SK-N-SH (cell line): ENCODE results near the gene SLC2A8. TPM values are rescaled to one million over a fixed set of nuclear protein-coding genes. Genes with fewer than 3 reads are reported as not detected.

Source experiments
- CTCF ChIA-PET: fragments of 300-600, 350-600 bp; formaldehyde crosslinking; extraction: SDS; loops from one replicate; lab custom pipeline; 2021; lab: Yijun Ruan, JAX
- POLR2A ChIA-PET: fragments of 350-600 bp; sonication (Branson Sonifier 250); formaldehyde crosslinking; extraction: SDS; loops from one replicate; lab custom pipeline; 2020; ENCODE audit warnings: antibody characterized with exemption, inconsistent platforms; lab: Yijun Ruan, JAX
- DNase-seq: peaks from one replicate; pipeline ENCODE4 v3.0.0; 2012
- H2AFZ ChIP-seq: fragments of 200-600 bp; sonication (generic); 2 replicates; pipeline ENCODE4 v1.8.1; 2016; ENCODE audit warnings: antibody characterized with exemption, mild to moderate bottlenecking, low read depth
- H3F3A ChIP-seq: fragments of 200-600 bp; sonication (generic); replicated peaks from 2 replicates; pipeline ENCODE3; 2016; ENCODE audit warnings: antibody characterized with exemption, mild to moderate bottlenecking; ENCODE audit not compliant: insufficient read depth
- H3K27ac ChIP-seq, 2 experiments: fragments of 200-500 bp in 1 of 2; fragments of 200-600 bp in 1 of 2; sonication (Bioruptor generic) in 1 of 2; sonication (generic), shearing (Covaris generic) in 1 of 2; 2 replicates each; pipeline versions ENCODE4 v1.5.1 to v1.6.1; 2014 to 2016; ENCODE audit warnings: low read depth in 2 of 2, inconsistent platforms in 1 of 2, low read length in 1 of 2, mild to moderate bottlenecking in 1 of 2, mixed read lengths in 1 of 2
- H3K27me3 ChIP-seq: fragments of 200-600 bp; sonication (generic), shearing (Covaris generic); 2 replicates; pipeline ENCODE4 v1.6.1; 2016; ENCODE audit warnings: mixed run types; ENCODE audit not compliant: insufficient read depth
- H3K36me3 ChIP-seq, 2 experiments: fragments of 200-500 bp in 1 of 2; fragments of 200-600 bp in 1 of 2; sonication (Bioruptor generic) in 1 of 2; sonication (generic) in 1 of 2; replicated peaks in 1 of 2; 2 replicates each; pipeline versions ENCODE3 to v1.5.1; 2014 to 2016; ENCODE audit warnings: low read length in 1 of 2, mild to moderate bottlenecking in 1 of 2; ENCODE audit not compliant: insufficient read depth in 2 of 2, control insufficient read depth in 1 of 2
- H3K4me1 ChIP-seq, 2 experiments: fragments of 200-500 bp in 1 of 2; fragments of 200-600 bp in 1 of 2; sonication (Bioruptor generic) in 1 of 2; sonication (generic), shearing (Covaris generic) in 1 of 2; 2 replicates each; pipeline versions ENCODE4 v1.5.1 to v1.6.1; 2014 to 2016; ENCODE audit warnings: low read depth in 1 of 2, low read length in 1 of 2, mixed run types in 1 of 2; ENCODE audit not compliant: insufficient read depth in 2 of 2, control insufficient read depth in 1 of 2
- H3K4me2 ChIP-seq: fragments of 200-600 bp; sonication (generic), shearing (Covaris generic); 2 replicates; pipeline ENCODE4 v1.6.1; 2017; ENCODE audit warnings: mixed run types
- H3K4me3 ChIP-seq, 2 experiments: fragments of 200-500 bp in 1 of 2; fragments of 200-600 bp in 1 of 2; sonication (Bioruptor generic) in 1 of 2; sonication (generic), shearing (Covaris generic) in 1 of 2; 2 replicates each; pipeline versions ENCODE4 v1.5.1 to v1.8.1; 2014 to 2016; ENCODE audit warnings: low read depth in 2 of 2, inconsistent platforms in 1 of 2, low read length in 1 of 2, mild to moderate bottlenecking in 1 of 2, mixed read lengths in 1 of 2, moderate library complexity in 1 of 2
- H3K79me2 ChIP-seq: fragments of 200-600 bp; sonication (generic); 2 replicates; pipeline ENCODE4 v1.8.1; 2017; ENCODE audit warnings: mild to moderate bottlenecking; ENCODE audit not compliant: insufficient read depth
- H3K9ac ChIP-seq: fragments of 200-600 bp; sonication (generic); 2 replicates; pipeline ENCODE4 v1.6.1; 2017; ENCODE audit warnings: mixed run types
- H3K9me2 ChIP-seq: fragments of 200-600 bp; sonication (generic); 2 replicates; pipeline ENCODE4 v1.6.1; 2017; ENCODE audit warnings: mixed run types
- H3K9me3 ChIP-seq: fragments of 200-600 bp; sonication (generic); 2 replicates; pipeline ENCODE4 v1.6.1; 2017; ENCODE audit warnings: mixed run types, mild to moderate bottlenecking, moderate library complexity
- H4K20me1 ChIP-seq: fragments of 200-600 bp; sonication (generic); 2 replicates; pipeline ENCODE4 v1.6.1; 2017; ENCODE audit warnings: mild to moderate bottlenecking, mixed run types; ENCODE audit not compliant: insufficient read depth
- CTCF ChIP-seq: fragments of 200-600 bp; sonication (generic); IDR thresholded peaks from 2 replicates; pipeline ENCODE4 v1.6.1; 2017; ENCODE audit warnings: antibody characterized with exemption, mild to moderate bottlenecking, moderate library complexity
- ELF1 ChIP-seq: IDR thresholded peaks from 2 replicates; pipeline ENCODE4 v1.4.0; 2012
- EP300 ChIP-seq, 2 experiments: IDR thresholded peaks; 2 replicates each; pipeline versions ENCODE4 v1.4.0 to v1.6.1; 2012; ENCODE audit warnings: borderline replicate concordance in 1 of 2, low read depth in 1 of 2, low read length in 1 of 2
- FOSL2 ChIP-seq: IDR thresholded peaks from 2 replicates; pipeline ENCODE4 v1.4.0; 2012; ENCODE audit warnings: low read depth, mild to moderate bottlenecking, moderate library complexity, borderline replicate concordance
- FOXM1 ChIP-seq: IDR thresholded peaks from 2 replicates; pipeline ENCODE4 v1.4.0; 2012; ENCODE audit warnings: low read depth, mild to moderate bottlenecking
- JUND ChIP-seq: IDR thresholded peaks from 2 replicates; pipeline ENCODE4 v1.4.0; 2012
- MAX ChIP-seq: IDR thresholded peaks from 2 replicates; pipeline ENCODE4 v1.4.0; 2012; ENCODE audit warnings: low read depth
- NRF1 ChIP-seq: IDR thresholded peaks from 2 replicates; pipeline ENCODE4 v1.6.1; 2012; ENCODE audit warnings: low read depth, mild to moderate bottlenecking, low read length
- RCOR1 ChIP-seq: fragments of 150-350 bp; IDR thresholded peaks from 2 replicates; pipeline ENCODE4 v1.6.1; 2017; ENCODE audit warnings: antibody characterized with exemption, low read length
- REST ChIP-seq: IDR thresholded peaks from 2 replicates; pipeline ENCODE4 v1.6.1; 2012; ENCODE audit warnings: mild to moderate bottlenecking, low read depth, low read length, moderate library complexity
- RFX5 ChIP-seq: IDR thresholded peaks from 2 replicates; pipeline ENCODE4 v1.6.1; 2012; ENCODE audit warnings: mild to moderate bottlenecking, improper control_type of control experiment, low read length
- RXRA ChIP-seq: IDR thresholded peaks from 2 replicates; pipeline ENCODE4 v1.4.0; 2012; ENCODE audit warnings: low read depth, mild to moderate bottlenecking, borderline replicate concordance
- SMC3 ChIP-seq: IDR thresholded peaks from 2 replicates; pipeline ENCODE4 v1.6.1; 2012; ENCODE audit warnings: low read depth, low read length, improper control_type of control experiment
- TEAD4 ChIP-seq: IDR thresholded peaks from 2 replicates; pipeline ENCODE4 v1.4.0; 2012; ENCODE audit warnings: mild to moderate bottlenecking, borderline replicate concordance; ENCODE audit not compliant: insufficient read depth
- YY1 ChIP-seq: IDR thresholded peaks from 2 replicates; pipeline ENCODE4 v1.4.0; 2012; ENCODE audit warnings: low read depth, mild to moderate bottlenecking
- WGBS: methylation state at CpG from one replicate; pipeline ENCODE4 v1.1.6; 2017; ENCODE audit warnings: low lambda C conversion rate; 5-methylcytosine and 5-hydroxymethylcytosine counted together
- polyA plus RNA-seq, 3 experiments: library from polyadenylated mRNA; depleted of rRNA; stranded (reverse); fragments of >200 nt; gene quantifications; 2 replicates each; pipeline ENCODE4 v1.2.3, GENCODE V29; 2012

SLC2A8 gene
- polyA plus RNA-seq, 1 of the 3 experiments (the other 2 are of a cell fraction), result 15.1 TPM

GRCh38 chr9:127389381-127390247, 7.4 kb upstream of the SLC2A8 start:
- Histone ChIP-seq H3K4me2 (no peak overlapping the region), H3F3A (peaks cover 30% of the 10 kb centered on the region), H3K4me1 (peaks cover 0 to 9% of the 10 kb centered on the region in 2 experiments; a peak in 1 of 4 replicates), H2AFZ (no peak overlapping the region), H3K27ac (peak overlapping the region in 1 of 2 experiments; percentile 80; a peak in 2 of 4 replicates), H3K9ac (no peak overlapping the region), H4K20me1 (no peaks in the 10 kb centered on the region; the same call in 1 of the 2 replicates), H3K27me3 (no peaks in the 10 kb centered on the region), H3K36me3 (no peaks in the 10 kb centered on the region), H3K79me2 (no peaks in the 10 kb centered on the region), H3K9me2 (no peaks in the 10 kb centered on the region), H3K4me3 (no peak overlapping the region), H3K9me3 (no peaks in the 10 kb centered on the region)
- DNase-seq, result no peak
- 99% methylated on average over 4 of the region's 4 CpGs for WGBS
- ChIA-PET CTCF (no interaction called here), POLR2A (no interaction called here)
- TF ChIP-seq SMC3, result no peak
- no peak for TF ChIP-seq FOXM1
- TF ChIP-seq JUND, result no peak

GRCh38 chr9:127390248-127390545, 6.8 kb upstream of the SLC2A8 start:
- Histone ChIP-seq H3K79me2 (no peaks in the 10 kb centered on the region), H3K4me3 (no peak overlapping the region), H3K27ac (no peak overlapping the region), H3K9ac (no peak overlapping the region), H3K27me3 (no peaks in the 10 kb centered on the region), H3K36me3 (no peaks in the 10 kb centered on the region), H4K20me1 (no peaks in the 10 kb centered on the region; the same call in 1 of the 2 replicates), H3K9me3 (no peaks in the 10 kb centered on the region), H3K4me2 (no peak overlapping the region), H2AFZ (no peak overlapping the region), H3F3A (peaks cover 33% of the 10 kb centered on the region), H3K4me1 (peaks cover 0 to 9% of the 10 kb centered on the region in 2 experiments; a peak in 1 of 4 replicates), H3K9me2 (no peaks in the 10 kb centered on the region)
- no peak for TF ChIP-seq RCOR1
- TF ChIP-seq FOSL2, result no peak
- TF ChIP-seq RXRA, result no peak
- no peak for TF ChIP-seq MAX
- no peak for TF ChIP-seq ELF1
- TF ChIP-seq CTCF, result no peak
- no peak for TF ChIP-seq REST
- no peak for TF ChIP-seq FOXM1
- no peak for TF ChIP-seq EP300 (IDR thresholded peaks at IDR 0.05; ENCODE audit: borderline replicate concordance in 1 of 2, low read depth in 1 of 2, low read length in 1 of 2)
- TF ChIP-seq NRF1, result no peak
- no peak for TF ChIP-seq TEAD4
- TF ChIP-seq RFX5, result no peak
- no peak for TF ChIP-seq YY1
- no peak for DNase-seq
- ChIA-PET CTCF (no interaction called here), POLR2A (no interaction called here)
- WGBS, result 92% methylated on average over 2 of the region's 2 CpGs
